ENCODE results near the gene PTPRN2. TPM values are rescaled to one million over a fixed set of nuclear protein-coding genes. Genes with fewer than 3 reads are reported as not detected.
A peak's percentile ranks its signal among the peaks of the same experiment; 100 is the strongest.

PTPRN2 gene
- total and polyA plus RNA-seq, 7 donors, result 0.47 to 0.82 (median 0.51) TPM

DNA sequence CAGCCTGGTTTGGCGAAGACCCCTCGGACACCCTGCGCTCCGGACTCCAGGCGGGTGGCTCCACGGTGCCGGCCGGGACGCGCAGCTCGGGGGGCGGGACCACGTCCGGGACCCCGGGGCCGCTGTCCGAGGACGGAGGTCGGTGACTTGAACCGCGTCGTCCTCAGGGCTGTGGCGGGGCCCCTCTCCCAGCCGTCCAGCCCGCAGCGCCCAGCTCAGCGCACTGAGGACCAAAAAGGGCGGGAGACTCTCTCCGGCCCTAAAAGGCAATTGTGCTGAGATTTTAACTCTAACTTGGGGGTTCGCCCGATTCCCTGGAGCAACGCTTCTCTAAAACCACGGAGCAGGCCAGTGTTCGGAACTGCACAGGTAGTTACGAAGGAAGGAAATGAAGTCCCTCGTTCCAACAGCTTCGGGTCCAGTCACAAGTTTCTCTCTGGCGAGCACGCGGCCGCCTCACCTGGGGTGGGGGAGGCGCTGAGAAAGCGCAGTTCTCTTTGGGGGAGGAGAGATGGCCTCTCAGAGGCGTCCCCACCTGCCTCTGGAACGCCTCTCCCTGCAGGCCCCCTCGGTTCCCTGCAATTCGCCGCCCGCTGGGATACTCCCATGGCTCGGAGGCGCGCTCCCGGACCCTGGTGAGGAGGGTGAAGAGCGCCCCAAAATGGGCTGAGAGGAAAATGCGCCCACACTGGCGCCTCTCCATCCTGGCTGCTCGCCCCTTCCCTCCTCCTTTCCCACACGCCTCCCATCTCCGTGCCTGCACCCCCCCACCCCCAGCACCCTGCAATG lies 898.2 kb downstream of the PTPRN2 start:
- ATAC-seq (no peak), DNase-seq (no peak)
- intact Hi-C loops (cut with DNase I), result no loop called here
- Histone ChIP-seq H3K27me3 (ENCODE audit: insufficient read depth in 3 of 3, low read length in 2 of 3) (peaks cover 0 to 93% (median 36%) of the 10 kb centered on the region in 3 donors), H3K4me1 (peaks cover 9% of the 10 kb centered on the region), H3K9me3 (no peaks in the 10 kb centered on the region), H3K36me3 (ENCODE audit: insufficient read depth in 1 of 2, low read depth in 1 of 2) (no peaks in the 10 kb centered on the region), H3K4me3 (peak overlapping the region; percentile 56), H3K27ac (no peak overlapping the region)
- 1 to 2% (median 2%) methylated on average over 57 to 59 of the region's 59 CpGs for WGBS, 3 donors
- TF ChIP-seq, protein P1, sequence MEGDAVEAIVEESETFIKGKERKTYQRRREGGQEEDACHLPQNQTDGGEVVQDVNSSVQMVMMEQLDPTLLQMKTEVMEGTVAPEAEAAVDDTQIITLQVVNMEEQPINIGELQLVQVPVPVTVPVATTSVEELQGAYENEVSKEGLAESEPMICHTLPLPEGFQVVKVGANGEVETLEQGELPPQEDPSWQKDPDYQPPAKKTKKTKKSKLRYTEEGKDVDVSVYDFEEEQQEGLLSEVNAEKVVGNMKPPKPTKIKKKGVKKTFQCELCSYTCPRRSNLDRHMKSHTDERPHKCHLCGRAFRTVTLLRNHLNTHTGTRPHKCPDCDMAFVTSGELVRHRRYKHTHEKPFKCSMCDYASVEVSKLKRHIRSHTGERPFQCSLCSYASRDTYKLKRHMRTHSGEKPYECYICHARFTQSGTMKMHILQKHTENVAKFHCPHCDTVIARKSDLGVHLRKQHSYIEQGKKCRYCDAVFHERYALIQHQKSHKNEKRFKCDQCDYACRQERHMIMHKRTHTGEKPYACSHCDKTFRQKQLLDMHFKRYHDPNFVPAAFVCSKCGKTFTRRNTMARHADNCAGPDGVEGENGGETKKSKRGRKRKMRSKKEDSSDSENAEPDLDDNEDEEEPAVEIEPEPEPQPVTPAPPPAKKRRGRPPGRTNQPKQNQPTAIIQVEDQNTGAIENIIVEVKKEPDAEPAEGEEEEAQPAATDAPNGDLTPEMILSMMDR (IDR thresholded peaks at IDR 0.05), result no peak

DNA sequence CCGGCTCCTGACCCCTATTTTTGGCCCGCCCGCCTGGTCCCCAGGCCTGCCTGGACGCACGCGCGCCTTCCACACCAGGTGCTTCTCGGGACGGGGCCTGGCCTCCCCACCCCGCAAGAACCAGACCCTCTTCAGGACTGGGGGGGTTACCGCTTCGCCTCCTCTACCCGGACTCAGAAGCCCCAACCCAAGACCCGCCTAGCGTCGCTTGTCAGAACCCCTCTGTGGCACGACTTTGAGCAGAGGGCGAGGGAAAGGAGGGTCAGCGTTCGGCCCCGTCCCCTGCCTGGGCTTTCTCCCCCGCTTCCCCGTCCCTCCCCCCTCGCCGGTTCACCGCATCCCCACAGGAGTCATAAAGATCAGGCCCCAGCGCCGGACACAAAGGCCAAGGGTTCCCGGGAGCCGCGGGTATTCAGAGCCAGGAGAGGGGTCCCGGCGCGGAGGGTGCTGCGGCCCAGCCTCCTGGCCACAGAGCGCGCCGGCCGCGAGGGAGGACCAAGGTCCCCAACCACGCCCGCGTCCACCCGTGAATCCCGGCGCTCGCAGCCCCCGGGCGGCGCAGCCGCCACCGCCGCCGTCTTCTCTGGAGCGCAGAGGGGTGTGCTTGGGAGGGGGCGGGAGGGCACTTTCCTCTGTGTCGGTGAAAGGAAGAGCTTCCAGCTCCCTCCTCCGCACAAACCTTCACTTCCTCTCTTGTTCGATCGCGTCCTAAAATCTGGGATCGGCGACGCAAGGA lies 898.9 kb downstream of the PTPRN2 start:
- DNase-seq, result no peak
- 4 to 8% (median 6%) methylated on average over 51 to 64 of the region's 64 CpGs for WGBS, 3 donors
- ATAC-seq, result no peak
- Histone ChIP-seq H3K27ac (no peak overlapping the region), H3K9me3 (no peaks in the 10 kb centered on the region), H3K27me3 (ENCODE audit: insufficient read depth in 3 of 3, low read length in 2 of 3) (peaks cover 0 to 93% (median 35%) of the 10 kb centered on the region in 3 donors), H3K4me1 (peaks cover 9% of the 10 kb centered on the region), H3K4me3 (no peak overlapping the region), H3K36me3 (ENCODE audit: insufficient read depth in 1 of 2, low read depth in 1 of 2) (no peaks in the 10 kb centered on the region)
- intact Hi-C loops (cut with DNase I), result no loop called here
- TF ChIP-seq, protein P1 (IDR thresholded peaks at IDR 0.05), result no peak

DNA sequence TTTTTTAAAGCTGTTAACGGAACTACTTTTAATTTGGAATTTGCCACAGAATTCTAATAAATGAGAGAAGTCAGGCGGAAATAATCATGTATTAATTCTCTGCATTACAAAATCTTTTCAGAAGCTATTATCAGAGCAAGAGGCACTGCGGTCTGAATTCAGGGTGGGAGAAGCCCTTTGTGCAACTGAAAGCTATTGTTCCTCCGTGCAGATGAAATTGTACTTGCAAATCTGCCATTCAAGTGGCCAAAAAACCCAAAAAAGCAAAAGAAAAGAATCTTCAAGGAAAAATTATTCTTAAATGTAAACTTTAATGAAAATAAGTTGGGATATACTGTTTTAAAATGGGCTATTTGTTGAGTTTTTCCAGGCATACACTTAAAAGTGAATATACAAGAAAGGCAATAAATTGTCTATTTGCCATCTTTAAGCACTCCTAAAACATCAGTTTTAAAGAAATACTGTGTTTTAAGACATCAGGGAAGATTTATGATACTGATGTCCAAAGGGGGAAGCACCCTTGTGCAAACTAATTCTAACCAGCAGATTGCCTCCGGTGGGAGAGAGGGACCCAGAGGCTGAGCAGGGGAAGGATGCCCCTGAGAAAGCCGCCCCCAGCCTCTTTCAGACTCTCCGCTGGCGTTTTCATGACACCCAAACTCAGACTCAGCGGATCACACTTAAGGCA lies 899.6 kb downstream of the PTPRN2 start:
- peaks cover 0 to 93% (median 37%) of the 10 kb centered on the region in 3 donors for H3K27me3 ChIP-seq (ENCODE audit: insufficient read depth in 3 of 3, low read length in 2 of 3)
- H3K4me3 ChIP-seq, result no peak overlapping the region
- 22 to 26% (median 23%) methylated on average over 9 of the region's 9 CpGs for WGBS, 3 donors
- ATAC-seq (no peak), DNase-seq (no peak)
- intact Hi-C loops (cut with DNase I), result no loop called here
- no peaks in the 10 kb centered on the region for H3K9me3 ChIP-seq
- H3K27ac ChIP-seq, result no peak overlapping the region
- TF ChIP-seq, protein P1 (IDR thresholded peaks at IDR 0.05), result no peak
- no peaks in the 10 kb centered on the region for H3K36me3 ChIP-seq (ENCODE audit: insufficient read depth in 1 of 2, low read depth in 1 of 2)
- peaks cover 9% of the 10 kb centered on the region for H3K4me1 ChIP-seq

DNA sequence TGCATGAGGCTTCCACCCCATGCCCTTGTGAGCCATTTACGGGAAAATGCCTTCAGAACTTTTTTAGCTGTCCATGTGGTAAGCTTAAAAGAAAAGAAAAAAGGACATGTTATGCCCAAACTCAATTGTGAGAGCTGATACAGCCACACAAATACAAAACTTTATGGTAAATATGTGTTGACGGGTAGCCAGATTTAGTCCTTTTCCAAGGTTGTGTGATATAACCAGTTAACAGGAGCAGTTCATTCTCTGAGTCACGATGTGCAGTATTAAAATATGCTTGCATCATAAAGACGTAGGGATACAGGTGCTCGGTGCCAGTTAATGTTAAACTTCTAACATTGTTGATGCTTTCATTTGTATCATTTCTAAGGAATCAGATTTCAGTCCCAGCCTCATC lies 900.5 kb downstream of the PTPRN2 start:
- no peak for ATAC-seq
- Histone ChIP-seq H3K4me3 (no peak overlapping the region), H3K36me3 (ENCODE audit: insufficient read depth in 1 of 2, low read depth in 1 of 2) (no peaks in the 10 kb centered on the region), H3K27me3 (ENCODE audit: insufficient read depth in 3 of 3, low read length in 2 of 3) (peaks cover 0 to 95% (median 34%) of the 10 kb centered on the region in 3 donors), H3K27ac (no peak overlapping the region), H3K9me3 (no peaks in the 10 kb centered on the region), H3K4me1 (peaks cover 4% of the 10 kb centered on the region)
- no peak for DNase-seq
- intact Hi-C loops (cut with DNase I), result no loop called here
- TF ChIP-seq, protein P1 (IDR thresholded peaks at IDR 0.05), result no peak
- 36 to 39% (median 37%) methylated on average over 5 of the region's 5 CpGs for WGBS, 3 donors

Measured in psoas muscle (tissue), 8 donors.